Activated CD8-positive, alpha-beta memory T cell treated with anti-CD3 and anti-CD28 coated beads, Interleukin-2, amount 10 ng/mL, durations not matched to agents 7 days and 5 days (primary cell): ENCODE data around the gene LYZL2. TPM values are rescaled to one million over a fixed set of nuclear protein-coding genes. Genes with fewer than 3 reads are reported as not detected.
"Not testable (repeated sequence)": the region's sequence is repeated elsewhere in the genome, so short reads cannot be mapped to it uniquely, and the experiment has no call there.

ENCODE experiments used
- ATAC-seq: fragments of 150-1000 bp; cut with Tn5 transposase; one replicate; pipeline ENCODE4 v1.10.0; 2021; ENCODE audit warnings: moderate library complexity
- CTCF ChIA-PET: fragments of 350-600 bp; sonication (Branson Sonifier 250); formaldehyde crosslinking; loops from one replicate; lab custom pipeline; 2021; ENCODE audit warnings: antibody characterized with exemption; lab: Charles Lee
- DNase-seq: peaks from one replicate; pipeline ENCODE4 v3.0.0-alpha.2; 2020
- H3K27ac Mint-ChIP-seq: one replicate; pipeline ENCODE4 v1.8.0; 2021; ENCODE audit warnings: mild to moderate bottlenecking, mixed read lengths
- H3K27me3 Mint-ChIP-seq: one replicate; pipeline ENCODE4 v1.8.0; 2021; ENCODE audit warnings: mixed read lengths
- H3K36me3 Mint-ChIP-seq: one replicate; pipeline ENCODE4 v1.8.0; 2021; ENCODE audit warnings: mild to moderate bottlenecking, mixed read lengths
- H3K4me1 Mint-ChIP-seq: one replicate; pipeline ENCODE4 v1.8.0; 2021; ENCODE audit warnings: mixed read lengths
- H3K4me3 Mint-ChIP-seq: one replicate; pipeline ENCODE4 v1.8.0; 2021; ENCODE audit warnings: mild to moderate bottlenecking, moderate library complexity, mixed read lengths
- H3K9me3 Mint-ChIP-seq: one replicate; pipeline ENCODE4 v1.8.0; 2022; ENCODE audit warnings: low read depth, mixed read lengths
- total RNA-seq, 2 experiments: library from RNA; stranded (reverse); gene quantifications; one replicate each; pipeline ENCODE4 v1.2.3, GENCODE V29; 2021

The LYZL2 gene
- total RNA-seq, 2 experiments from 2014 or later, result not detected

DNA sequence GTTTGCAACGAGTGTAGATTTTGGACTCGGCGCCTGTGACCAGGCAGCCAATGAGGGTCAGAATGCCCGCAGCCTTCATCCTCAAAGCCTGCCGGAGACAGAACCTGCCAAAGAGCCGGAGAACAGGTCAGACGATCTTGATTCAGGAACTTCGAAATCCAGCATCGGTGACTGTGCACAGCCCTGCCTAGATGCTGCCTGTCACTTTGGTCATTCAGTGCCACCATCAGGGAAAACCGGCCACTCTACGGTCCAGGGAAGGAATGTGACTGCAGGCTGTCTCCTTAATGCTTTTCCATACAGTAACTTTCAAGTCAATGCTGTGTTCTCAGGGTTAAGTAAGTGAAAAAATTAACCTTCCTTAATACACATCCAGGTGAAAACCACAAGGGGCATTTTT, 2.7 kb downstream of the LYZL2 start:
- H3K36me3 Mint-ChIP-seq, H3K27ac Mint-ChIP-seq, H3K9me3 Mint-ChIP-seq, CTCF ChIA-PET, ATAC-seq, H3K4me3 Mint-ChIP-seq: not testable (repeated sequence)
- Mint-ChIP-seq H3K4me1 (peaks cover 17% of the 10 kb centered on the region), H3K27me3 (peaks cover 36% of the 10 kb centered on the region)
- DNase-seq, result peak; percentile 12

DNA sequence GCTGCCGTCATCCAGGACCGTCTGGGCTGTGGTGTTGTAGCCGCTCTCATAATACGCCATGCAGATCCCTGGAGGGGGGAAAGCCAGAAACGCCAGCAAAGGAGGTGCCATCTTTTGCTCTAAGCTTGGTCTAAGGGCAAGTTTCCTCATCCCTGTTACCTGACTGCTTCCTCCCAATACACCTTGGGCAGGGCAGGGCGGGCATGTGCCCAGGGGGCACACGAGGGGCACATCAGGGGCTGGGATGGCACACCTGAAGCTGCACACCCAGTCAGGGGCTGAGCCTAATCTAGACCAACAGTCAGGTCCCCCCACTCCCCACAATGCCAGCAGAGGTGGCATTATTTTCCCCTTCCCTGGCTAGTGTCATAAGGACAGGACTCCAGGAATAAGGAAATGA, 3.4 kb downstream of the LYZL2 start:
- Mint-ChIP-seq H3K27me3 (peaks cover 32% of the 10 kb centered on the region), H3K4me1 (peaks cover 19% of the 10 kb centered on the region)
- H3K4me3 Mint-ChIP-seq, H3K27ac Mint-ChIP-seq, ATAC-seq, H3K9me3 Mint-ChIP-seq, H3K36me3 Mint-ChIP-seq: not testable (repeated sequence)
- DNase-seq, result peak; percentile 12
- CTCF ChIA-PET, result interaction anchor here (0.5 kb wide), 1 partner anchor 1756 kb away, joined by 3 read pairs; no protein-coding TSS in a partner anchor

DNA sequence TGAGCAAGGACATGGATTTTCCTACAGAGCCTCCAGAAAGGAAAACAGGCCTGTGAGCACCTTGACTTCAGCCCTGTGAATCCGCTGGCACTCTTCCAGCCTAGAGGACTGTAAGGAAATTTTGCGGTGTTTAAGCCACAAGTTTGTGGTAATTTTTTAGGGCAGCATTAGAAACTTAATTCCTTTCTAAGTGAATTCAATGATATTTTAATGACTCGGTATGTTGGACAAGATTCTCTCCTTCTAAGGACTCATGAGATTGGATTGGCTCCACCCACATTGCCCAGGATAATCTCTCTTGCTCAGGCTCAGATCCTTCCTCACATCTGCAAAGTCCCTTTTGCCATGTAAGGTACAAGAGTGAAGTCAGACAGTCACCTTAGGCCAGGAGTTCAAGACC, 4.5 kb downstream of the LYZL2 start:
- Mint-ChIP-seq H3K27ac (no peak overlapping the region), H3K36me3 (no peaks in the 10 kb centered on the region), H3K27me3 (peaks cover 37% of the 10 kb centered on the region), H3K4me1 (peaks cover 21% of the 10 kb centered on the region), H3K4me3 (no peak overlapping the region), H3K9me3 (no peaks in the 10 kb centered on the region)
- CTCF ChIA-PET, result interaction anchor here (0.8 kb wide), 1 partner anchor 14 kb away, joined by 3 read pairs; no protein-coding TSS in a partner anchor
- ATAC-seq (no peak), DNase-seq (no peak)

DNA sequence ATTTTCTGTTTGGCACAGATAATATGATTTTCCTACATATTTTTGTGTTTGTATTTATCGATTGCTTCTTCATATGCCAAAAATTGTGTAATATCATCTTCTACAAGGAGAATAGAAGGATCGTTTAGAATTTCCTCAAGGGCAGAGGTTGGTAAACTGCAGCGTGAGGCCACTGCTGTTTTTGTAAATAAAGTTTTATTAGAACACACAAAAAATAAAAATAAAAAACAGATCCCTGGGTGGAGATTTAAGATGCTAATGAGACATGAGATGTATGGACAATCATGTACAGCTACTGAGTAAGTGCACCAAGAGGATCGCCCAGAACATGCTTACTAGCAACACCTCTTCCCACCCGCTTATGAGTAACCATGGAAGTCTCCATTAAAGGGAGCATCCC, 9.6 kb downstream of the LYZL2 start:
- no peaks in the 10 kb centered on the region for H3K36me3 Mint-ChIP-seq
- H3K4me3 Mint-ChIP-seq, result no peak overlapping the region
- DNase-seq (peak; percentile 4), ATAC-seq (no peak)
- no peaks in the 10 kb centered on the region for H3K9me3 Mint-ChIP-seq
- H3K27ac Mint-ChIP-seq, result no peak overlapping the region
- CTCF ChIA-PET, result no interaction called here
- peaks cover 40% of the 10 kb centered on the region for H3K27me3 Mint-ChIP-seq
- peaks cover 12% of the 10 kb centered on the region for H3K4me1 Mint-ChIP-seq

DNA sequence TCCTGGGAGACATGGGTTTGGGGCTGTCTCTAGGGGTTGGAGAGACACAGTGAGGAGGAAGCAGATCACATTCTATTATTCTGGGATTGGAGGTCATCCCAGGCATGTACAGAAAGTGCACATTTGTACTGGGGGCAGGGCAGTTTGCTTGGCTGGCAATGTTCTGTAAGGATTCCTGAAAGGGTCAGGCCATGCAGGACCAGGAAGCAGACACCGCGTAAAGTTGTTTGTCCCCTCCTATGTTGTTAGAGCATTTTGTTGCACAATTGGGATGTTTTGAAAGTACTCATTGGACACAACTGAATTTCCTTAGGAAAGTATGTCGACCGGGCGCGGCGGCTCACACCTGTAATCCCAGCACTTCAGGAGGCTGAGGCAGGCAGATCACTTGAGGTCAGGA, 12.5 kb downstream of the LYZL2 start:
- DNase-seq, result peak; percentile 22
- no peak for ATAC-seq
- Mint-ChIP-seq H3K36me3 (no peaks in the 10 kb centered on the region), H3K4me3 (no peak overlapping the region), H3K27ac (no peak overlapping the region), H3K4me1 (peaks cover 6% of the 10 kb centered on the region), H3K9me3 (no peaks in the 10 kb centered on the region), H3K27me3 (peaks cover 29% of the 10 kb centered on the region)
- CTCF ChIA-PET, result interaction anchor here (0.6 kb wide), 1 partner anchor 404 kb away, joined by 3 read pairs; no protein-coding TSS in a partner anchor

DNA sequence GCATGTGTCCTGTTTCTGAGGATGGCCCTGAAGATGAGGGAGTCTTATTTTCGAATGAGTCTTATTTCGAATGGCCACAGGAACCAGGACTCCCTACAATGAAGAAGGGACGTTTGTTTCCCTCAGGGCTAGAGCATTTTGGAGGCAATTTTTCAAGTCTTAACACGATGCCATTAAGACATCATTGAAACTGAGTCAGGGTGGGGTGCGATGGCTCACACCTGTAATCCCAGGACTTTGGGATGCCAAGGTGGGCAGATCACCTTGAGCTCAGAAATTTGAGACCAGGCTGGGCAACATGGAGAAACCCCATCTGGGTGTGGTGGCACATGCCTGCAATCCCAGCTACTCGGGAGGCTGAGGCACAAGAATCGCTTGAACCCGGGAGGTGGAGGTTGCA, 18.5 kb downstream of the LYZL2 start:
- not testable (repeated sequence) for H3K36me3 Mint-ChIP-seq, H3K27ac Mint-ChIP-seq, H3K9me3 Mint-ChIP-seq, H3K4me1 Mint-ChIP-seq, ATAC-seq, H3K4me3 Mint-ChIP-seq
- CTCF ChIA-PET, result interaction anchor here (2.0 kb wide), 1 partner anchor 20 kb away, joined by 10 read pairs; no protein-coding TSS in a partner anchor
- H3K27me3 Mint-ChIP-seq, result peaks cover 29% of the 10 kb centered on the region
- peak; percentile 14 for DNase-seq

DNA sequence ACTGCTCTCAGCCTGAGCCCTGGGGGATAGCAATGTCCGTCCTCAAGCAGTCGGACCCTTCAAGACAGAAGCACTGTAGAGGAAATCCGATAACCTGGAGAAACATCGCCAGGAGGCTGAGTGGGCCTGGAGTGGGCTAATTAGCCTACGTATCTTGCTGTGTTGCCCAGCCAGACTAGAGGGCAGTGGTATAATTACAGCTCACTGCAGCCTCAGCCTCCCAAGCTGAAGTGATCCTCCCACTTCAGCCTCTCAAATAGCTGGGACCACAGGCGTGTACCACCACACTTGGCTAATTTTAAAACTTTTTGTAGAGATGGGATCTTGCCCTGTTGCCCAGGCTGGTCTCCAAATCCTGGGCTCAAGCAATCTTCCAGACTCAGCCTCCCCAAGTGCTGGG, 21.7 kb downstream of the LYZL2 start:
- no peak for DNase-seq
- CTCF ChIA-PET, result no interaction called here
- H3K27me3 Mint-ChIP-seq, result peaks cover 45% of the 10 kb centered on the region
- H3K9me3 Mint-ChIP-seq, result no peaks in the 10 kb centered on the region
- ATAC-seq, result no peak
- peaks cover 6% of the 10 kb centered on the region for H3K4me1 Mint-ChIP-seq
- H3K27ac Mint-ChIP-seq, result no peak overlapping the region
- H3K4me3 Mint-ChIP-seq, result no peak overlapping the region
- H3K36me3 Mint-ChIP-seq, result no peaks in the 10 kb centered on the region

DNA sequence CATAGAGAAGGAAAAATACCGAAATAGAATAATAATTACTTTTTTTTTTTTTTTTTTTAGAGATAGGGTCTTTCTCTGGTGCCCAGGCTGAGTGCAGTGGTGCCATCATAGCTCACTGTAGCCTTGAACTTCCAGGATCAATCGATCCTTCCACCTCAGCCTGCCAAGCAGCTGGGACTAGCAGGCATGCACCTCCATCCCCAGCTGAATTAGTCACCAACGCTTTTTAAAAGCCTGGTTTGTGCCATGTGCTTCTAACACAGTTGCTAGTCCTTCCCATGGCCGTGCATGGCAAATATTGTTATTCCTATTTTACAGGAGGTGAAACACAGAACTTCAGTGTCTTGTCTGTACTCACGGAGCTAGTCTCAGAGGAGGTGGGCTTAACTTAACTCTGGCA, 23.2 kb downstream of the LYZL2 start:
- DNase-seq (peak; percentile 12), ATAC-seq (no peak)
- CTCF ChIA-PET, result interaction anchor here (0.6 to 6.1 kb wide), 3 partner anchors 16 to 283 kb away, joined by 3 to 26 read pairs (median 13); no protein-coding TSS in a partner anchor
- no peaks in the 10 kb centered on the region for H3K36me3 Mint-ChIP-seq
- peaks cover 6% of the 10 kb centered on the region for H3K4me1 Mint-ChIP-seq
- H3K27me3 Mint-ChIP-seq, result peaks cover 33% of the 10 kb centered on the region
- H3K4me3 Mint-ChIP-seq, result no peak overlapping the region
- no peaks in the 10 kb centered on the region for H3K9me3 Mint-ChIP-seq
- H3K27ac Mint-ChIP-seq, result no peak overlapping the region

DNA sequence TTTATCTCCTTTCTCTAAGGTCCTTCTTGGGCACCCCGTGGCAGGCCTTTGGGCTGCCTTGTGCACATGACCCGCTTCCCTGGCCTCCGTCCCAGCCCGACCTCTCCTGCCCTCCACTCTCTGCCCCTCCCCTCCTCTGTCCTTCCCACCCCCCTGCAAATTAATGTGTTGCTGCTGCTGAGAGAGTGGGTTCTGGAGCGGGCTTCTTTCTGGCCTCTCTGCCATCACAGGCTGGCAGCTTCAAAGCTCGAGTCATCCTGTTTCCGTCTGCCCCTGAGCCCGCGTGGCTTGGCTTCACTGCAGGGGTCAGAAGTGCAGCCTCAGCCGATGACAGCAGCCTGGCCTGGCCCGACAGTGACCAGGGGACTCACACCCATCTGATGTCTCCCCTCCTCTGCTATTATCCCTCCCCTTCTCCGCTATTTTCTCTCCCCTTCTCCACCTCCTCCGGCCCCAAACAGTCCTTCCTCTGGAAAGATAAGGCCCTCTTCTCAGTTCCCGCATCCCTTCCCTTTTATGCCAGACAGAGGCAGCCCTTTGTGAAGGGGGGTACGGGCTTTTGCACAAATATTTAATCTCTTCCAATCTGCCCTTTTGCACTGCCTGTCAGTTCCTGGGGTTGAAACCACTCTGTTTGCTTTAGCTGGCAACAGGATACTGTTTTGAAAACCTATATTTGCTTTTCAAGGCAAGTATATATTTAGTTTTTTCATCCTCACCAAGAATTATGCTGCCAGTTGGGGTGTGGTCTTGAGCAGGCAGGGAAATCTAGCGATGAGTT, 24.0 kb downstream of the LYZL2 start:
- H3K27ac Mint-ChIP-seq, H3K4me1 Mint-ChIP-seq, ATAC-seq, H3K4me3 Mint-ChIP-seq, H3K9me3 Mint-ChIP-seq, H3K36me3 Mint-ChIP-seq: not testable (repeated sequence)
- peaks cover 32% of the 10 kb centered on the region for H3K27me3 Mint-ChIP-seq
- peak; percentile 31 for DNase-seq
- CTCF ChIA-PET, result interaction anchor here (3.0 to 6.1 kb wide), 2 partner anchors 15 to 24 kb away, joined by 13 to 26 read pairs; no protein-coding TSS in a partner anchor

DNA sequence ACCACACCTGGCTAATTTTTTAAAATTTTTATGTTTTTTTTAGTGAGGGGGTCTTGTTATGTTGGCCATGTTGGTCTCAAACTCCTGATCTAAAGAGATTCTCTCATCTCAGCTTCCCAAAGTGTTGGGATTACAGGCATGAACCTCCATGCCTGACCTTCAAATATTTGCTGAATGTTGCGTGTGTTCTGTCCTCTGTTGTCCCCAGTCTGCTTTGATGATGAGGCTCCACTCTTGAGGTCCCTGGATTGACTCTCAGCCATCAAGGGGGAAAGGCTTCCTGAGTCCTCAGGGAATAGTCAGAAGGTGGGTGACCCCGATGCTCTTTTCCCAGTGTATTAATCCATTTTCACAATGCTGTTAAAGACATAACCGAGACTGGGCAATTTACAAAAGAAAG, 26.0 kb downstream of the LYZL2 start:
- Mint-ChIP-seq H3K27me3 (peaks cover 26% of the 10 kb centered on the region), H3K4me1 (peaks cover 9% of the 10 kb centered on the region), H3K9me3 (no peaks in the 10 kb centered on the region), H3K36me3 (no peaks in the 10 kb centered on the region), H3K4me3 (no peak overlapping the region), H3K27ac (no peak overlapping the region)
- CTCF ChIA-PET, result interaction anchor here (1.1 to 6.1 kb wide), 4 partner anchors 12 to 602 kb away, joined by 3 to 26 read pairs (median 8); no protein-coding TSS in a partner anchor
- DNase-seq, result peak; percentile 8
- no peak for ATAC-seq

DNA sequence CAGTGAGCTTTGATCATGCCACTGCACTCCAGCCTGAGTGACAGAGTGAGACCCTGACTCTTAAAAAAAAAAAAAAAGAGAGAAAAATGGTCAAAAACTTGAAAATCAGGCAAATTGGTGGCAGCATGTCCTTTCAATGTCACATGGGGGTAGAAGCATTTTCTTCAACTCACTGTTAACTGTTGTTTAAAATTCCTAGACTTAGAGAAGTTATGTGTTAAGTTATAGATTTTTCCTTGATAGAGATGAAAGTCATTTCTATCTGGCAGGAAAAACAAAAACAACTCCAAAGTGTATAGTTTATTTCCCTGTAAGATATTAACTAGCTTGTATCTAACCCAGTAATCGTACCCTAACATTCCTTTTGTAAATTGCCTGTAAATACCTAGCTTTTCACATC, 26.8 kb downstream of the LYZL2 start:
- H3K27ac Mint-ChIP-seq, result no peak overlapping the region
- H3K9me3 Mint-ChIP-seq, result no peaks in the 10 kb centered on the region
- CTCF ChIA-PET, result interaction anchor here (1.1 to 6.1 kb wide), 4 partner anchors 12 to 601 kb away, joined by 3 to 26 read pairs (median 8); no protein-coding TSS in a partner anchor
- DNase-seq (no peak), ATAC-seq (no peak)
- peaks cover 29% of the 10 kb centered on the region for H3K27me3 Mint-ChIP-seq
- no peak overlapping the region for H3K4me3 Mint-ChIP-seq
- no peaks in the 10 kb centered on the region for H3K36me3 Mint-ChIP-seq
- H3K4me1 Mint-ChIP-seq, result peaks cover 9% of the 10 kb centered on the region

DNA sequence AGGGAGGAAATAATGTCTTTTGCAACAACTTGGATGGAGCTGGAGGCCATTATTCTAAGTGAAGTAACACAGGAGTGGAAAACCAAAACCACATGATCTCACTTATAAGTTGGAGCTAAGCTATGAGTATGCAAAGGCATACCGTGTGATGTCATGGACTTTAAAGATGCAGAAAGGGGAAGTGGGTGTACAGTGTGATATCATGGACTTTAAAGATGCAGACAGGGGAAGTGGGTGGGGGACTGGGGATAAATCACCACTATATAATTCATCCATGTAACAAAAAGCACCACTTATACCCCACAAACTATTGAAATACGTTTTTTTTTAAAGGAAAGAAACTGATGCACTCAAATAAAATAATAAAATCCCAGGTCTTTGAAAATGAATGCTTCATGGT, 29.5 kb downstream of the LYZL2 start:
- Mint-ChIP-seq H3K27me3 (peaks cover 26% of the 10 kb centered on the region), H3K4me3 (no peak overlapping the region), H3K27ac (no peak overlapping the region), H3K9me3 (no peaks in the 10 kb centered on the region), H3K4me1 (peaks cover 3% of the 10 kb centered on the region), H3K36me3 (no peaks in the 10 kb centered on the region)
- CTCF ChIA-PET, result interaction anchor here (1.6 to 3.1 kb wide), 3 partner anchors 9 to 241 kb away, joined by 3 to 11 read pairs (median 6); no protein-coding TSS in a partner anchor
- DNase-seq (no peak), ATAC-seq (peak; percentile 36)

DNA sequence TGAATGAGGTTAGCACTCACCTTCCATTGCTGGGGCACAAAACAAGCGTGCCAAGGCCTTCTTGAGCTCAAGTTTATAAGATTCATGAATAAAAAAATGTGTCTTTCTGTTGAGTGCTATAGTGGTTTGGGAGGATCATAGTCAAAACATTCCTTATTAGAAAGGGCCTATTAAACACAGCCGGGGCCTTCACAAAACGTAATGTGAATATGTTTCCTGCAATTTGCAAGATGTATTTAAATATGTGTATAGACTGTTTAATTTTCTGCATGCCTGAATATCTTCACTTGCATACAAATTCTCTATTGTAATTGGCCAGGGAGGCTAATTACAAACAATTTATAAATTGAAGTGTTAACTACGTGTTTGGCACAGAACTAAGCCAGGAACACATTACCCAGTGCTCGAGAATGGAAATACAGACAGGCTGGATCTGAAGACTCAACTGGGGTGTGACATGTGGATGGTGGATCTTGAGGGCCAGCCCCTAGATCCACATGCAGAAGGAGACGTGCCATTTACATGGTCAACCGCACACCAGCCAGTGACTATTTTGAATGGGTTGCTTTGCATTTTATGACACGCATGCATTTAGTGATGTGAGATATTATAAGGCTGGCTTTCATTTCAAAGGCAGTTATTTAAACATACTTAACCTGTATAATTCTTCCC, 31.3 kb downstream of the LYZL2 start:
- DNase-seq, result no peak
- H3K4me1 Mint-ChIP-seq, result peaks cover 12% of the 10 kb centered on the region
- CTCF ChIA-PET, result interaction anchor here (3.1 kb wide), 1 partner anchor 7 kb away, joined by 11 read pairs; no protein-coding TSS in a partner anchor
- peaks cover 29% of the 10 kb centered on the region for H3K27me3 Mint-ChIP-seq
- H3K27ac Mint-ChIP-seq, result no peak overlapping the region
- no peak overlapping the region for H3K4me3 Mint-ChIP-seq
- ATAC-seq, result no peak
- no peaks in the 10 kb centered on the region for H3K9me3 Mint-ChIP-seq
- no peaks in the 10 kb centered on the region for H3K36me3 Mint-ChIP-seq
